CD4-positive, alpha-beta T cell treated with Interleukin-1 beta for 1 hour (primary cell): Measurements from ENCODE around the gene ACVRL1.
A peak's percentile ranks its signal among the peaks of the same experiment; 100 is the strongest.

Experiments used
- DNase-seq, 2 donors: peaks; one replicate each; pipeline ENCODE4 v3.0.0-alpha.2; 2020 to 2022

ACVRL1 gene

DNA sequence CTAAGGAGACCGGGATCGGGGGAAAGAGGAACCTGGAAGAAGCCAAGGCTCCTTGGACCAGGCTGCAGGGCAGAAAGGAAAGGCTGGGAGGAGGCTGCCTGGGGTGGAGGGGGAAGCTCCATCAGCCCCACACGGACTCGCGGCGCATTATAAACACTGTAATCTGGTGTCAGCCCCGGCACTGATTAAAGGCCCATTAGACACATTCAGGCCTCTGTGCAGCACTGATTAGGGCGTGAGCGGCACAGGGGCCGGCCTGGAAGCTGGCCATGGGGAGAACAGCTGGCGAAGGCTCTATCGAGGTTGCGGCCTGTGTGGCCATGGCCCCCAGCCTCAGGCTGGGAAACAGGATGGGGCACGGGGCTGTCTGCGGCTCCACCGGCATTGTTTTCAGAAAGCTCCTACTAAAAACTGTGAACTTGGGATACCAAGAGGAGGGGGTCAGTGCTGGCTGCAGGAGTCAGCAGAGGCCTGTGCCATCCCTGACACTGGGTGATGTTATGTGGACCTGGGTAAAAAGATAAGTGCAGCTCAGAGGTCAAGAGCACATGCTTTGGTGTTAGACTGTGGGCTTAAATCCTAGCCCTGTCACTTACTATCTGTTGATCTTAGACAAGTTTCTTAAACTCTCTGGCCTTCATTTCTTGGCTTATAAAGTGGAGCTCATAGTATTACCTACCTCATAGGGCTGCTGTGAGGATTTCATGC lies 10.6 kb downstream of the ACVRL1 start:
- DNase-seq = no peak

DNA sequence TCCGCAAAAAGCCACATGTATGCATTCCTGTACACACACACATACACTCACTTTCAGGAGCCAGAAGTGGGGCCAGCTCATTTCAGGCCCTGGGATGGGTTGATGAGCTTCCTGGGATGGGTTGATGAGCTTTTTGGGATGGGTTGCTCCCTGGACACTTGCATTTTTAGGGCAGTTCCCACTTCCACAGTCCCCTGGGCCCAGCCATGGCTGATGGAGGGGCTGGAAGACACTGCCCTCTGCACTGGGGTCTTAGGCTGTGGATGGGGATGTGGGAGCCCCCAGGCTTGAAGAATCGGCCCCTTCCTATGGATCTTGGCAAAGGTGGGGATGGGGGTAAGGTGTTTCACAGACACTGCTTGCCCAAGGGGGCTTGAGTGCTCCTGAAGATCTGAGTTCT lies 12.7 kb downstream of the ACVRL1 start:
- DNase-seq = no peak

DNA sequence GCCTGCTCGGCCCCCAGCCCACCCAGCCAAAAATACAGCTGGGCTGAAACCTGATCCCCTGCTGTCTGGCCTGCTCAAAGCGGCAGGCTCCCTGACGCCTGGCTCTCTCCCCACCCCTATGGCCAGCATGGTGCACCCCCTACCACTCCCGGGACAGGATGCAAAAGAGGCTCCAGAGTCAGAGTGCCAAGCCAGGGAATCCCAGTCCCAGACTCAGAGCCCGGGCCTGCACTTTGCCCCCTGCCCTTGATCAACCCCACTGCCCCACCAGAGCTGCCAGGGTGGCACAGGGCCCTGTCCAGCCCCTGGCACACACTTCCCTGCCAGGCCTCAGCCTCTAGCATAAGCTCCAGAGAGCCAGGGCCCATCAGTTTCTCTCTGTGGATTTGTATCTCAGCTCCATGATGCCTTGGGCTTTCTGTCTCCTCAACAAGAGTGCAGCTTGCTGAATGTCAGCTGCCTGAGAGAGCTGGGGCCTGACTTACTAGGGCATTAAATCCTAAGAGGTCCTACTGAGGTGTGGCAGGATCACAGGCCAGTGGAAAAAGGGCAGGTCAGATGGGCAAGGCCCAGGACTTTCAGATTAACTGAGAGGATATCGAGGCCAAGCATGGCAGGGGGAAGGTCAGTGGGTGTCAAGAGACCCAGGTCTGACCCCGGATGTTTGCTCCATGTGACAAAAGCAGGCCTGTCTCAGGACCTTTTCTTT lies 13.9 kb downstream of the ACVRL1 start:
- DNase-seq = no peak

DNA sequence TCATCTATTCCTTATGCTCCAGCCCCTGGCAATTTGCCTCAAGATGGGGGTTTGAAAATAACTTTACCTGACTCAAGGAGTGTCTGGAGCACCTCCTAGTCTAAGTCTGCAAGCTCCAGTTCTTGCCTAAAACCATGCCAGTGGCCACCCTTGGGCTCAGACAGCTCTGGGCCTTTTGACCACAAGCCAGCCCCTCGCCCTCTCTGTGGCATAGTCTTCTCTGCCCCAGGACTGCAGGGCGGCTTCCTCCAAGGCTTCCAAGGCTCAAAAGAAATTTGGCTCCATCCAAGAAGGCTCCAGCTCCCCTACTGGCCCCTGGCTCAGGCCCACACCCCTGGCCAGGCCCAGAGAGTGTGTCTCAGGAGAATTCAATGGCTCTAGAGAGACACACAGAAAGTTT lies 14.8 kb downstream of the ACVRL1 start:
- DNase-seq = no peak

DNA sequence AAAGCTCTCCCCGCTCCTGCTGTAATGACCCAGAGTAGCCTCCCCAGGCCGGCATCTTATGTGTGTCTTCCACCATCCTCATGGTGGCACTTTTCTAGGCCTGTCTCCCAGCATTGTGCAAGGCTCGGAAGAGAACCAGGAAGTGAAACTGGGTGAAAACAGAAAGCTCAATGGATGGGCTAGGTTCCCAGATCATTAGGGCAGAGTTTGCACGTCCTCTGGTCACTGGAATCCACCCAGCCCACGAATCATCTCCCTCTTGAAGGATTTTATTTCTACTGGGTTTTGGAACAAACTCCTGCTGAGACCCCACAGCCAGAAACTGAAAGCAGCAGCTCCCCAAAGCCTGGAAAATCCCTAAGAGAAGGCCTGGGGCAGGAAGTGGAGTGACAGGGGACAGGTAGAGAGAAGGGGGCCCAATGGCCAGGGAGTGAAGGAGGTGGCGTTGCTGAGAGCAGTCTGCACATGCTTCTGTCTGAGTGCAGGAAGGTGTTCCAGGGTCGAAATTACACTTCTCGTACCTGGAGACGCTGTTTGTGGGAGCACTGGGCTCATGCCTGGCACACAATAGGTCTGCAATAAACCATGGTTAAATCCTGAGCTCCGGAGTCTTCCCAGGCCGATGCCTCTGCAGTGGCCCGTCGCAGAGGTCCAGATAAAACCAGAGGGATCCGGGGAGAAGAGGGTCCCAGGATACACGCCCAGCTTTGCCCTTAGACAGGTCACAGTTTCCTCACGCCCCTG lies 15.6 kb downstream of the ACVRL1 start:
- DNase-seq = peak; percentile 6 to 56

DNA sequence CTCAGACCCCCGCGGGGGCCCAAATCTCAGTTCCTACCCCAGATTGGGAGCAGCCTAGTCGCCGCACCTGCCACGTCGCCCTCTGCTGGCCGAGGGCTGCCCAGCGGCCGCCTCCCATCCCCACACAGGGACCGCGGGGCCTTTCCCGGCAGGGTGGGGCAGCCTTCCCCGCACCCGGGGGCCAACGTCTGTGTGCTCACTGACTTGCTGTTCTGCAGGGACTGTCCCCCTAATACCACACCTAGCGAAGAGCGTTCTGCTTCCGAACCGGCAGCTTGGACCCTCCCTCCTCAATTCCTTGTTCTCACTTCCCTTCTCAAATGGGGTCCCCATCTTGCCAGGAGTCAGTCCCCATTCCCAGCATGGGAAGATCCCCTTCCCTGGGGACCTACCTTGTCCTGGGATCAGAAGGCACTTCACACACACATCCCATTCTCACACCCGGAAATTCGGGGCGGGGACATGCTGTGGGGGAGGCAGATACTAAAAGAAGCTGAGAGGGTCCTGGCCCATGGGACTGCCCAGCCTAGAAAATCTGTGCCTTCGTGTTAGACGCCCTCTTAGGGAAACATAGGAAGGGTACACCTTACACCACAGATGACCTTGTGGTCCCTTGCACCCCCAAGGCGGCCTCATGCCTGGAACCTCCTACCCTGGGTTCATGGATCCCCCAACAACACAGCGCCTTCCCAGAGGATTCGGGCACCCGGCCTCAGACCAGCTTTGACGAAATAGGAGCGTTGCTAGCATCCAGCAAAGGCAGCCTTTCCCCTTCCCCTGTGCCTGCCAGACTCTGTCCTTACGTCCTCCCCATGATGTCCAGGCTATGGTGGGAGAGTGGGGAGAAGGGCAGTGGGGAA lies 16.4 kb downstream of the ACVRL1 start:
- DNase-seq = peak; percentile 54 to 56

DNA sequence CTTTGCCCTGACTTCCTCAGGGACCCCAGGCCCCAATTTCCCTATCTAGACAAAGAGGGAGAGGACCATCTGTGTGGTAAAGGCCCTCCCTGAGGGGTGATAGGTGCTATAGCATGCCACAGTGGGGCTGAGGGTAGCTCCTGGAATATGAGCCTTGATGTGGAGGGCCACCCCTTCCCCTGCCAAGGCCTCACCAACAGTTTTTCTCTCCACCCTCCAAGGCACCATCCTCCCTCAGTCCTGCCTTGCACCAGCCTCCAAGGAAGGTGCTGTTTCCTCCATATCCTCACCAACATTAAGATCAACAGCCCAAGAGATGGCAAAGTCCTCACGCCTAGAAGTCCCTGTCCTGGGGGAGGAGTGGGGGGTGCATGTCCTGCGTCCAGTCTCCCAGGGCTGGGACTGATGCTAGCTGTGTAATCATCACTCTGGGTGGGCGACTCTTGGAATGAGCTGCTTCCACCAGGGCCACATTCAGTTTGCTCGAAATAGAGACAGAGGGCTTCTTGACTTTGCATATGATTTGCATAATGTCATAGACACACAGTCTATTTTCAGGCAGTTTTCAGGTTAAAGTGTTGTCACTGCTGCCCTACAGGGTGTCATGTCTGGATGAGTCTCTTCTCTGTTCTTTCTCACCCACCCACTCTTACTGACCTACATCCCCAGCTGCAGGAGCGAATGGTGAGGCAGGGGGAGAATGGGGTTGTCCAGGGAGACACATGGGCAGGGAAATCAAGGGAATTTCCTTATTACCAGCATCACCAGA lies 17.4 kb downstream of the ACVRL1 start:
- no peak for DNase-seq

DNA sequence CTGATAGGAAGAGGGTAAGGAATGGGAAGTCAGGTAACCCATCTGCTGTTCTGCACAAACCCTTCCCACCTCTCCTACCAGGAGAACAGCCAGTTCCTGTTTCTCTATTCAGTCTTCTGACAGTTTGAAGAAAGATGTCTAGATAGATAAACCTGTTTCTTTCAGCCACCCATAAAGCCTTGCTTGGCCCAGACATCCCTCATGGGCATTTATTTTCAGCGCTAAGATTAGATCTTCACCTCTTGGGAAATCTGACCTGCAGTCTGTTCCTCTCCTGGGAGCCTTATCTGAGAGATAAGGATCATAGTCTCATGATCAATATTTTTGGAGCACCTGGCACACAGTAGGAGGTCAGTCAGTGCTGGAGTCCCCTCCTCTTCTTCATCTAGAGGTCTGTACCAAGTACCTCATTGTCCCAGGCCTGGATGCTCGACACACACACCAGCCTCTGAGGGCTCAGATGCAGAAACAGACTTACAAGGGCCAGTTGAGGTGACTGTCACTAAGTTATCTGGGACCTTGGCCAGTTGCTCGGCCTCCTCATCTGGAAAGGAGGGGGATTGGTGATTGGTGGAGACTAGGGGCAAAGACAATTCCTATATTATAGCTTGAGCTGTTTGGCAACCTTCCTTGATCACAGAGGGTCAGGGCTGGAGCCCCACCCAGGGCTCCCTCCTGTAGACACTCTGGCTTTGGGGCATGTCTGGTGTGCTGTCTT lies 18.2 kb downstream of the ACVRL1 start:
- no peak for DNase-seq

DNA sequence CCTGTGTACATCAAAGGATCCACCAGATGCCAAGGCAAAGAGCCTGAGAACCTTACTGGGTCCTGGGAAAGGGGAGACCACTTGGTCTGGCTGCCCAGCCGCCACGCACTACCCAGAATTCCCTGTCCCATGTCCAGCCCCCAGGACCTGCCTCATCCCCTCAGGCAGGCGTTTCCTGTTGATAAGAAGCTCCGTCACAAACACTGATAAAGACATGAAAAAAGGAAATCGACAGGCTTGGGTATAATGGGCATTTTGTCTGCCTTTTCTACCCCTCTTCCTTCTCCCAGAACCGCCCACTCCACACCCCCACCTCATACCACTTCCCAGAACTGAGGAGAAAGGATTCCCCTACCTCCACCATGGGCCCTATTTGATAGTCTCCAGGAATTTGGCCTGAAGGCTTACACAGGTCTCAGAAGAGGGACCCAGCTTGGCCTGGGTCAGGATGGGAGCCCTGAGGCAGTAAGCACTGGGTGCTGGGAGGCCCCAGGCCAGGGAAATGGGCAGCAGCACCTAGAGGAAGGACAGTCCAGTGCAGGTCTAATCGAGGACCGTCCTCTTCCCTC lies 18.8 kb downstream of the ACVRL1 start:
- DNase-seq = no peak

DNA sequence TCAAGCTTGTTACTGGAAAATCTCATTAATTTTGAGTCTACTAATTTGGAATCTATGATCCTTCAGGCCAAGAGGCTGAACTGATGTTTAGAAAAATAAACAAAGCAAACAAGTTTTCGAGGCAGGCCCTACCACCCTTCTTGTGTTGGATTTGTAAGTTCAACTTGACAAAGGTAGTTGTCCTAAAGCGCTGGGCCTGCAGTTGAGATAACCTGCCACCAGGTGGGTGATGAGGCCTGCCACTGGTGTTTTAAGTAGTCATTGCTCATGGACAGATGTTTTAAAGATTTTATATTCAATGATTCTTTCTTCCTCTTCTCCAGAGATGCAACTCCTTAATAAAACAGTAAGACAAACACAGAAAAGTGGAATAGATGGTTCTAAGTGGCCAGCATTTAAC lies 19.4 kb downstream of the ACVRL1 start:
- peak; percentile 42 to 50 for DNase-seq

DNA sequence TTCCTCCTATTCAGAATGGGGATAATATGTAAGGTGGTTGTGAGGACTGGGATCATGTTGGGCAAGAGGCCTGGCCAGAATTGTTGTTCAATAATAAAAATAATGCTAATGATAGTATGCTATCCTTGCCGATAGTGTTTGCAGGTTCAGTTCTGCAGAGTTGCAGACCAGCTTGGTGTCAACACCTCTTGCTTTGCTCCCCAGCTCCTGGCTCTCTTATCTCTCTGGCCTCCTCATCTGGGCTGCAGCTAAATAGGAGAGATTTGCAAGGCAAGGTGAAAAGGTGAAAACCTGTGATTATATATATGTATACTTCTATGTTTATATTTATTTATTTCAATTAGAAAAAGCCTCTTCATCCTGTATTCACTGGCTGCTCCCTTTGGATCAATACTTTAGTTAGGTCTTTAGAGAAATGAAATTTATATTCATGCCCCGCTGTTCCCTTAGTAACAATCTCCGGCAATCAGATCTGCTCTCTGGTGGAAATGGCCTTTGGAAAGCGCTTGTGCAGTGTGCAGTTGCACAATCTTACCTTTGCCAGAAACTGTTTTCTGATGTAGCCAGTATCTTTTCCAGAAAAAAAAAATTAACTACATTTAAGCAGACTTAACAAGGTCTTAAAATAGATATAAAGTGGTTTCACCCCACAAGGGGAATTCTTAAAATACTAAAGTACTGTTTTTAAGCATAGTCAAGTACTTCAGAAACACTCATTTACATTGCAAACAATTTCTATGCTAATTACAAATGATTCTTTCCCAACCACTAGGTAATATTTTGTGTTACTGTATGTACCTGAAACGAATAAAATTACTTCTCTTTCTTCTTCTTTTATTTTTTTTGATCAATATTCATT lies 25.1 kb downstream of the ACVRL1 start:
- DNase-seq = no peak

DNA sequence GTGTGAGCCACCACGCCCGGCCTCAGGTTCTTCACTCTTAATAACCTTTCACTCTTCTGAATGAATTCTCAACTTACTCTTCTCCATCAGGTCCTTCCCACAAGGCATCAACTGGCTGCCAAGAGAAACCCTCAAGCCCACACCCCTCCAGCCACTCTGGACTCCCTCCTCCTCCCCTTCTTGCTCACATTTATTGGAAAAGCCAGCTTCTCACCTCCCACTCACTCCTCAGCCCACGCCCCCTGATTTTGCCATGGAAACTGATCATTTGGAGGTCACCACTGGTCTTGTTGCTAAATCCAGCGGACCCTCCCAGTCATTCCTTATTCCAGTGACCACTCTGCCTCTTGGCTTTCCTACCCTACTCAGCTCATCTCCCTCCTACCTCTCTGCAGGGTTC lies 26.8 kb downstream of the ACVRL1 start:
- no peak for DNase-seq

DNA sequence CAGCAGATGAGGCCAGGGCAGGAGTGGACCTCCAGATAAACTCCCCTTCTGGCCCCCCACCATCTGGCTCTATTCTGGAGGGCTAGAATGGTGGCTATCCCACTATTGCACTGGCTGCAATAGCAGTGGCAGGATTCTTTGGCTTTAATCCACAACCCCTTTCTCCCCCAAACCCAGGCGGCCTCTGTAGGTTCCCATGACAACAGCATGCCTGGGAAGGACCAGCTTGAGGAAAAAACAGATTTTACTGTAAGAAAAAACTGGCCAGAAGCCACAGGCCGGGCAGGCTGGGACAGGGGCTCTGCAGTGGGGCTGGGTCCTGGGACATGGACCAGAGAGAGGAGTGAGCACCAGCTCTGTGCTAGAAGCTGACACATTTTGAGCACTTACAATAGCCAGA lies 30.6 kb downstream of the ACVRL1 start:
- DNase-seq = no peak

DNA sequence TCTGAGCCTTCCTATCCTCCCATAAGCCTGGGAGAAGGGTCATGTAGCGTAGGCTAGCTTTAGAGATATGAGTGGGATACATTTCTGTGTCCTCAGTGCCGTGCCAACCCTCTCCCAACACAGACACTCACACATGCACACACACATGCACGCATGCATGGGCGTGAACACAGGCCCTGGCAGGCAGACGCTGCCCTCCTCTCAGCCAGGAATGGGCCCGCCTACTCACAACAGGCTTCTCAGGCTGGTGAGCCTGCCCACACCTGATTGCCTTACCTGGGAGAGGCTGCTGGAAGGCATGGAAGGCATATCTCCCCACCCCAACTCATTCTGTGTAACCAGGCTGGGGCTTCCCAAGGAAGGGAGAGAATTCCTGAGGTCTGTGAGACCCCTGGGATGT lies 31.4 kb downstream of the ACVRL1 start:
- DNase-seq = no peak

DNA sequence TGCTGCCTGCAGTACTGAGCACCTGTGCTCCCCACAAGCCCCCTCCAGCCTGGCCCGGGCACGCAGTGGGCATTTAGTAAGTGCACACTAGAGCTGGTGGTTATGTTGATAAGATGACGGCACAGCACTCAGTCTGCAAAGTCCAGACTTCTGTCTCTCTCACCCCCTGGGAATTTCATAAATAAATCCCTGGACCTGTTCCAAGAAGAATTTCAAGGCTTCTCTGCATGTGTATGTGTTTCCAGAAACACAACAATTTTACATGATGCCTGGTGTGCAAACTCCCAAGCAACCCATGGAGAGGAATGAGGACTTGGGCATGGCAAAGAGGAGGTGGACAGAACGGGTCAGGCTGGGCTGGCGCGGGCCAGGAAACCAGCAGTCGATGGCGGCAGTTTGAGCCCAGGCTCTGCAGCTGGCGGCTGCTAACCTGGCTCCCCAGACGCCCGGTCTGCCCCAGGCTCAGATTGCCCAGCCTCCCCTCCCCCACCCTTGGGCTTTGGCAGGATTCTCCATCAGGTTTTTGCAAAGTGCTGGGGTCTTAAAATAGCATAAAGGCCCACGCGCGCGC lies 33.8 kb downstream of the ACVRL1 start:
- DNase-seq = no peak

DNA sequence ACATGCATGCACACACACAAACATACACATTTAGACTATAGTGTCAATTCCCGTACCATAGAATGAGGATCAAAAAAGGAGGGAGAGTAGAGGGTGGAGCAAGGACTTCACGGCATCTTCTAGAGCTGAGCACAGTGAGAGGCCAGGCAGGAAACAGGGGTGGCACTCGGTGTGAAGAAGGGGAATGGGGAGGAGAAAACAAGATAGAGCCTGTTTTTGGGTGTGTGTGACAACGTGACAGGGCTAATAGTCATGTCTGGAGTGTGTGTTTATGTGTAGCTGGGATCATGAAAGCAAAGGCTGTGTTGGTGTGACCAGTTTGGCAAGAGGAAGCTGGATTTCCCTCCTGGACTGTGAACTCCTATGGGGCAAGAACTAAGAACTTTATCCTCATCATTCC lies 34.3 kb downstream of the ACVRL1 start:
- no peak for DNase-seq

DNA sequence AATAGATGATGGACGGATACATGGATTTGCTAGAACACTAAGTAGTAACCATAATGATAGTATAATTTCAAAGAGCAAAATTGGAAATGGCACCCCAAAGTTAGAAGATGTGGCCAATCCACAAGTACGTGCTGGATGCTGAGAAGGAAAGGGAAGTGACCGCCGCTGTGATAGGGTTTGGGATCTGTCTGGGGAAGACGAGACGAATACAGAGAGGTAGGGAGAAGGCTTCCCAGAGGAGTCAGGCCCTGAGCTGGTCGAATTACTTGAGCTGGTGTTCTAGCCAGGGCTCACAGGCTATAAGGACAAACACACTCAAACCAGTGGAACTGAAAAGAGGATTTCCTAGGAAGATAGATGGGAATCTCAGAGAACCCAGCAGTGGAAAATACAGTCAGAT lies 34.8 kb downstream of the ACVRL1 start:
- DNase-seq = no peak

DNA sequence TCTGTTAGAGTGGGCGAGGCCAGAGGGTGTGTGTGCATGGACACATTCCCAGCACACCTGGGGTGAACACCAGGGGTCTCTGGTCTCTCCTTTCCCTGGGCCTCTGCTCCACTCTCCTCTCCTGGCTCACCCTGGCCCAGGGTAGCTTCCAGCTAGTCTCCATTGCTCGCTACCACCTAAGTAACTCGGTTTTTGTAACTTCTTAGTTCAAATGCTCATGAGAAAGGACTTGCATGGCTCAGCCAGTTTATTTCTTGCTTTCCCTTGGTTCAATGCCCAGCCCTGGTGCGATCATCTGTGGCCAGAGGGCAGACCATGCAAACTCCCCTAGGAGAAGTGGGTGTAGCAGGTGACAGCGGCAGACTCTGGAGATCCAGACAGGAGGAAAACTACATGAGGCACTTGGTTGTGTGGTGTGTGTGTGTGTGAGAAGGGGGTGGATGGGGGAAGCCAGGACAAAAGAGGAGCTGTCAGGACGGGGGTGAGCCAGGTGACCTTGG lies 35.2 kb downstream of the ACVRL1 start:
- DNase-seq = no peak

DNA sequence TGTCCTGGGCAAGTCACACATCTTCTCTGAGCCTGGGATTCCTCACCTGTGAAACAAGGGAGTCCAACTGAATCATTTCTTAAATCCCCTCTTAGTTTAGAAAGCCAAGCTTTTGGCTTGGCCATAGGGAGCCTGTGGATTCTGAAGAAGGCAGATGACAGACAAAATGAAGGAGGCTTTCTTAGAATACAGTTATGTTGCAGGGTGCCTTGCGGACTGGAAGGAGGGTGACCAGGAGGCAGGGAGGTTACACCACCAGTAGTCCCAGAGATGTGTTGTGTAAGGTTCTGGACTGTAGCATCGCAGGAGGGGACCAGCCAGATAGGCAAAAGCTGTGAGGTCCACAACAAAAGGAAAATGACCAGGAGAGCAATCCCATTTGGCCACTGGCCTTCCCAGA lies 36.0 kb downstream of the ACVRL1 start:
- no peak for DNase-seq
